GM18858 (cell line): Measurements from ENCODE around the gene RETREG2.
A peak's percentile ranks its signal among the peaks of the same experiment; 100 is the strongest.

ENCODE experiments used
- ATAC-seq: cut with Tn5 transposase; IDR thresholded peaks from one replicate; pipeline ENCODE4 v1.9.1; 2021; ENCODE audit not compliant: unreplicated experiment

Gene RETREG2

DNA sequence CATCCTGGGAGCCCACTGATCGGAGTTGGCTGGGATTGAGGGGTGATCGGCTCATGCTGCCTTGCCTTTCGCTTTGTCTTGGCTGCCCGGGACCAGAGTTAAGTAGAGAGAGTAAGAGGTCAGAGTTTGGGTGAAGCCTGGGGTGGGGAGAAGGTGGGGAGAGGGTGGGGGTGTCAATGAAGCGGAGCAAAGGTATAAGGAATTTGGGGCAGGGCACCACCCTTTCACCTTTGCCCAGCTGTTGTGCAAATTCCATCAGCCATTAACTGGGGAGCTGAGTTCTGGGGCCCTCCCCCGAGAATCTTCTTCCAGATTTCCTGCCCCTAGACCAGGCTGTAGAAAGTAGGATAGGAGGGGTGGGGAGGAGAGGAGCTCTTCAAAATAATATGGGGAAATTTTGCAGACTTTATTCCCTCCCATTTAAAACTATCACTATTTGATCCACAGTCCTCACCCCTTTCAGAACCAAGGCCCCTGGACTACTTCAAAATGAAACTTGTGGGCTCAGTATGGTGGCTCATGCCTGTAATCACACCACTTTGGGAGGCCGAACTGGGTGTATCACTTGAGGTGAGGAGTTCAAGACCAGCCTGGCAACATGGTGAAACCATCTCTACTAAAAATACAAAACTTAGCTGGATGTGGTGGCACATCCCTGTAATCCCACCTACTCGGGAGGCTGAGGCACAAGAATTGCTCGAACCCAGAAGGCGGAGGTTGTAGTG is 8.0 kb upstream of the RETREG2 start, which contains the start of gene SLC23A3:
Gene SLC23A3 (minus strand): TSS at position 100 of the 725 bp plus-strand sequence. CDS start 45 bp downstream, at position 55.
- ATAC-seq, result no peak

DNA sequence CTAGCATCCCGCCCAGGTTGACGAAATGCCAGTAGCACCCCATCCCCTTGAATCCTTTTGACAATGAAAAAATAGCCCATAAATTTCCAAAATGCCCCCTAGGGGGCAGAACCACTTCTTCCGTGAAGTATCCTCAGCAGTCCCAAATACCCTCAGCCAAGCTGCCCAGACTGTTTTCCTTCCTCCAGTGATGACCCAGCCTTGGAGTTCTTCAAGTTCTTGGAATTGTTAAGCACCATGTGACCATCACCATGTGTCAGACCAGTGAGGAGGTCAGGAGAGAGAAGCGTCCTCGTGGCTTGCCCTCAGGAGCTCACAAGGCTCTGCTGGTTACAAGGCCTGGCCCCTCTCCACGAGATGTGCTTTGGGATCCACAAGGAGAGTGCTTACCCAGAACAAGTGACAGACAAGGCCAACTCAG is 6.8 kb upstream of the RETREG2 start:
- no peak for ATAC-seq

DNA sequence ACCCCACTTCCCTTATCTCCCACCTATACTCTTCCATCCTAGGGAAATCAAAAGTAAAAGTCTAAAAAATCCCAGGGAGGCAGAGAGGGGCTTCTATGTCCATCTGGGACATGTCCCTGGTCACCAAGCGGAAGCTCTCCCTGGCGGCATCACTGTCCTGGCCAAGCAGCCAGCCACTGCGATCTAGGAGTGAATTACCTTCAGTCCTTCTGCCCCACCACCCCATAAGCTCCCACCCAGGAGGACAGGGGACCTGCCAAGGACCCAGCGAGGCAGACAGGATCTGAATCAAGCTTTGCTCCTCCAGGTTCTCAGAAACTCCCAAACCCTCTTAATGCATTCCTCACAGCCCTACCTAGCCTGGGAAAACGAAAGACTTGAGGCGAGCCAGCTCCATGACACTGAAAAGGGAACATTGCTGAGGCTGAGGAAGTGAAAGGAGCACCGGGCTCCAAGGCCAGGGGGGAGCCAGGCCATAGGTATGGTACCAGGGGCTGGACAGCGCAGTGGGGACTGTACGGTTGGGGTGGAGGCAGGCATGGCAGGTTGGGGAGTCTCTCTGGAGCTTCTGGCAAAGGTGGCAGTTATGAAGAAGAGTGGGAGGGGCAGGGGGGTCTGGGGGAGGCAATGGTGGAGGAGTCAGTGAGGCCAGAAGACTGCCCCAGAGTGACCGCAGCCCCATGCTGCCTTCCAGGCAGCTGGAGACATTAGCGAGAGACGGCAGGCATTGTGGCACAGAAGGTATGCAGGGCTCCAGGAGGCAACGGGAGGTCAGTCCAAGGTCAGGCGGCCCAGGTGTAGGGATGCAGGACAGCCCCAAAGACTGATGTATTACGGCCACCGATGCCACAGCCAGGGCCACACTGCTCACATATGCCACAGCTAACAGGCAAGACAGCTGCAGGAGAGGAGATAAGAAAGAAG is 5.6 kb upstream of the RETREG2 start:
- no peak for ATAC-seq

DNA sequence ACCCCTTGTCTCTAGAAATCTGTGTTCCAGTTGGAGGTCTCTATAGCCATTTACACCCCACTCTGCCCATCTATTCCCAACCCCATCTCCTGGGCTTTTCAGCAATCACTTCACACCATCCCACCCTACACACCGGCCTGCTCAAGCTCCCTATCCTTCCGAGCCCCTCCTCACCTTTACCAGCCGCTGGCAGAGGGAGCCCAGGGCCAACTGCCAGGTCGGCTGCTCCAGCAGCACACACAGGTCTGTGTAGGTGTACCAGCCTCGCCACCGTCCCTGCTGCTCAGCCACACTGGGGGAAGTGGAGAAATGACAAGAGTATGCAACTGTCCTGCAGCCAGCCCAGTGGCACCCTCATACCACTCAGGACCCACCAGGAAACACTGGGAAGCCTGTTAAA is 4.9 kb upstream of the RETREG2 start:
- ATAC-seq, result no peak

DNA sequence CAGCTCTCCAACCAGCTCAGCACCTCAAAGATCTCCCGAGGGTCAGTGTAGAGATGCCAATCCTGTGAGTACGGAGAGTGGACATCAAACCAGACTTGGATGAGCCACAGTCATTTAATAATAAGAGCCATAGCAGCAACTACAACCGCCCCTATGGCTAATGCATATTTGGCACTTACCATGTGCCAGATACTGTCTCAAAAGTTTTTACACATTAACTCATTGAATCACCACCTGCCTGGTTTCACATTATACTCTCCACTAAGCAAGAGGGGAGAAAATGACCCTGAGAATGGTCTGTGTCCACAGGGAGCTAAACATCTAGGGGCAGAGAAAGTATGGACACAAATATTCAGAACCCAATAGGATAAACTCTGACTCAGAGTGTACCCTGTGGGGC is 3.9 kb upstream of the RETREG2 start:
- ATAC-seq, result no peak

DNA sequence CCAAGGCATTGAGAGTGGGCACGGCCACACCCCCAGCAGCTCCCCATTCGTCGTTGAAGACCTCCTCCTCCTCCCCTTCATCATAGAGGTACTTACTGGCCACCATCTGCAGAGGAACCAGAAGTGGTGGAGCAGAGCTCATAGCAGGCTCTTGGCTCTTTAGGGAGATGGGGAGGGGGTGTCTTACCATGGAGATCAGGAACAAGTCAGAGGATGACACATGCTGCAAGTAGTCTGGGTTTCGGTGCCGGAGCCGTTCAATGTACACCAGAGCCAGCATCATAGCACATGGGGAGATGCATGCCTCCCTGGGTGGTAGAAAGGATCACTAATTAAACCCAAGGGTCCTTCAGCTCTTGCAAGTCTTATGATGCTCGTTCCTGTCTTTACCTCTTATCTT is 3.3 kb upstream of the RETREG2 start:
- no peak for ATAC-seq

GRCh38 chr2:219175486-219175885 is 2.6 kb upstream of the RETREG2 start:
- ATAC-seq, result no peak

- ATAC-seq, result peak; percentile 10
Observed at GRCh38 chr2:219175928-219176817, 1.9 kb upstream of the RETREG2 start.

DNA sequence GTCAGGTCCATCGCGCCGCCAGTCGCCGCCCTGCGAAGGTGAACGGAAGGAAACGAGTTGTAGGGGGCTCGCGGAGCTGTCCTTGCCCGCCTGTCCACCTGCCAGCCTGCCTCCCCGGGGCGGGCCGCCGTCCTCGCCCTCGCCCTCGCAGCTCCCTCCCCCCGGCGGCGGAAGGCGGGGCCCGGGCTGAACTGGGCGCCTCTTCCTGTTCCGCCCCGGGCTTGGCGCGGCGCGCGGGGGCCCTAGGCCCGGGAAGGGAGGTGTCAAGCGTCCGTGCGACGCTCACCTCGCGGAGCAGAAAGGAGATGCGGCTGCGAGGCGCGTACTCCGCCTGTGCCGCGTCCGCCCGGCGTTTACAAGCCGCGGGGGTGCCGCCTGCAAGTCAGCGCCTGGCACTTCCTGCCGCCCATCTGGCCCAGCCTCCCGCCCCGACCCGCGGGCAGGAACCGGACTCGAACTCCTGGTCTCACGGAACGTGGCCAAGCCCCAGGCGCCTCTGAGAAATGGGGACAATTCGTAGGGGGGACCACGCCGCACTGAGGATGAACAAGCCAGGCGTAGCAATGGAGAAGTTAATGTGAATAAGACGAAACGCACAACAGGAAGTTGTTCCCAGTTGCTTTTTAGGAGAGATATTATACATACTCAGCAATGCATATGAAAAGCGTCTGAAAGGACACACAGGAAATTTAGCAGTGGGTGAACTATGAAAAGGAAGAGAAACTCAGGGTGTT is 1.1 kb upstream of the RETREG2 start, which contains the start of gene CNPPD1:
Gene CNPPD1 (minus strand): TSS at position 108 of the 734 bp plus-strand sequence. CDS start 97 bp downstream, at position 11.
- ATAC-seq, result peak; percentile 47

DNA sequence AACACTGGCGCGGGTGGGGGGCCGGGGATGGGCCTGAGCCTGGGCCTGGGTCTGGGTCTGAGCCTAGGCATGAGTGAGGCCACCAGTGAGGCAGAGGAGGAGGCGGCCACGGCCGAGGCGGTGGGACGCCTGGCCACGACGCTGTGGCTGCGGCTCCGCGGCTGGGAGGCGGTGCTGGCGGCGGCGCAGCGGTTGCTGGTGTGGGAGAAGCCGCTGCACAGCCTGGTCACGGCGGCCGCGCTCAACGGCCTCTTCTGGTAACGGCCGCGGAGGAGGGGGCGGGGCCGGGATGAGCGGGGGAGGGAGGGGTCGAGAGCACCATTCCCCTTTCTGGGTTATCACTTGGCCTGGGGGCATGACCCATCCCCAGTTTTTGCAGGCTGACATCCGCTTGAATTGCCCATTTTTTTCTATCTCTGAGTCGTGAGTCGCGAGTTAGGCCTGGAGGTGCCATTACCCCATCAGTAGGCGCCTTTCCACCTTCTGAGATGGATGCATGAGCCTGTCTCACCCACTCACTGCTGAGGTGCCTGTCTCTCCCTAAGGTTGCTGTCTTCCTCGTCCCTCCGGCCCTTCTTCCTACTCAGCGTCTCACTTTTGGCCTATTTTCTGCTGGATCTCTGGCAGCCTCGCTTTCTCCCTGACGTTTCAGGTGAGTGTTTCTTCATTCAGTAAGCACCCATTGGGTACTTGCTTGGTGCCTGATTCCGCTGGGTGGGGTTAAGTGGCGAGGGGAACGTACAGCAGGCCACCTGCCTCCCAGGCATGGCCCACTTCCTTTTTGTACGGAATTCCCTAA is 501 bp downstream of the RETREG2 start:
- ATAC-seq, result peak; percentile 9

DNA sequence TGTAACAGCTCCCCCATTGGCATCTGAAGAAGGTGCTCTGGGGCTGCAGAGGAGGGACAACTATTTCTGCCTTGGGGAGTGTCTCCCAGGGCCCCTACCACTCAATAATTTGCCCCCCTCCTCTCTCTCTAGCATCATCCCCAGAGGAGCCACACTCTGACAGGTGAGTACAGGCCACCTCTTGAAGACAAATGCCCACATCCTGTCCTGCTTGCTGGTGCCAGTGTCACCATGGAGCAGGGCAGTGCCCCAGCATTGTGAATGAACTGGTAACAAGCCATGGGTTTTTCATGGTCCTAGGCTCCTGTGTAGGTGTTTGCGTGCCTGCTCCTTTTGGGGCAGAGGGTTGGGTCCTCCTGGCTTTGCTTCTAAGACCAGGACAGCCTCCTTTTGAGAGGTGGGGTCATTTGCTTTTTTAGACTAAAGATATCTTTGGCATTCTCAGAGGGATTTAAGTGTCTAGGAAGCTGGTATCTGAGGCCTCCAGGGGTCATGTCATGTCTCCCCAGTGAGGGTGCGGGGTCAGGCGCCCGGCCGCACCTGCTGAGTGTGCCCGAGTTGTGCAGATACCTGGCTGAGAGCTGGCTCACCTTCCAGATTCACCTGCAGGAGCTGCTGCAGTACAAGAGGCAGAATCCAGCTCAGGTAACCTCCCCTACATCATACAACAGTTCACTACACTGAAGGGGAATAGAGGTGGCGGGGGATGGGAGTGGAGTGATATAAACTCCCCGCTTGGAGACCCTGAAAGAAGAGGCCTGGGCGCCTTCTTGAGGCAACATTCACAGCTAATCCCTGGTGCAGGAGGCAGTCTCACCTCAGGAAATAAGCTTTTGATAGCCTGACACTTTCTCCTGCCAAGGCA is 1.8 kb downstream of the RETREG2 start:
- no peak for ATAC-seq

- ATAC-seq, result no peak
Observed at GRCh38 chr2:219180961-219181360, 2.9 kb downstream of the RETREG2 start.

DNA sequence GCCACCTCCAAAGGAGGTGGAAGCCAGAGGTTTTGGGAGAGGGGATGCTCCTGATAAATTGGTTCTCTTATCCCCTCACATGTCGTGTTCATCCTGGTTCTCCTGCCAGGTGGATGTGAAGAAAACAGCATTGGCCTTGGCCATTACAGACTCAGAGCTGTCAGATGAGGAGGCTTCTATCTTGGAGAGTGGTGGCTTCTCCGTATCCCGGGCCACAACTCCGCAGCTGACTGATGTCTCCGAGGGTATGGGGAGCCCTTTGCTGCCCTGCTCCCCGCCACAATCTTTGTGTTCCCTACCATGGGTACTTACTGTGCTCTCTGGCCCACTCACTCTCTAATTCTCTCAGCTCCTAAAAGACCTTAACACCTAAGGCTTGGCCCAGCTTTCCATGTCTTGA is 3.5 kb downstream of the RETREG2 start:
- no peak for ATAC-seq

DNA sequence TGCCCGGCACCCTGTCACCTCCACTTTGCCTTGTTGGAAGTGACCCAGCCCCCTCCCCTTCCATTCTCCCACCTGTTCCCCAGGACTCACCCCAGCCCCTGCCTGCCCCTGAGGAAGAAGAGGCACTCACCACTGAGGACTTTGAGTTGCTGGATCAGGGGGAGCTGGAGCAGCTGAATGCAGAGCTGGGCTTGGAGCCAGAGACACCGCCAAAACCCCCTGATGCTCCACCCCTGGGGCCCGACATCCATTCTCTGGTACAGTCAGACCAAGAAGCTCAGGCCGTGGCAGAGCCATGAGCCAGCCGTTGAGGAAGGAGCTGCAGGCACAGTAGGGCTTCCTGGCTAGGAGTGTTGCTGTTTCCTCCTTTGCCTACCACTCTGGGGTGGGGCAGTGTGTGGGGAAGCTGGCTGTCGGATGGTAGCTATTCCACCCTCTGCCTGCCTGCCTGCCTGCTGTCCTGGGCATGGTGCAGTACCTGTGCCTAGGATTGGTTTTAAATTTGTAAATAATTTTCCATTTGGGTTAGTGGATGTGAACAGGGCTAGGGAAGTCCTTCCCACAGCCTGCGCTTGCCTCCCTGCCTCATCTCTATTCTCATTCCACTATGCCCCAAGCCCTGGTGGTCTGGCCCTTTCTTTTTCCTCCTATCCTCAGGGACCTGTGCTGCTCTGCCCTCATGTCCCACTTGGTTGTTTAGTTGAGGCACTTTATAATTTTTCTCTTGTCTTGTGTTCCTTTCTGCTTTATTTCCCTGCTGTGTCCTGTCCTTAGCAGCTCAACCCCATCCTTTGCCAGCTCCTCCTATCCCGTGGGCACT is 4.5 kb downstream of the RETREG2 start:
- ATAC-seq, result no peak

GRCh38 chr2:219183151-219183772 is 5.2 kb downstream of the RETREG2 start:
- ATAC-seq, result no peak

DNA sequence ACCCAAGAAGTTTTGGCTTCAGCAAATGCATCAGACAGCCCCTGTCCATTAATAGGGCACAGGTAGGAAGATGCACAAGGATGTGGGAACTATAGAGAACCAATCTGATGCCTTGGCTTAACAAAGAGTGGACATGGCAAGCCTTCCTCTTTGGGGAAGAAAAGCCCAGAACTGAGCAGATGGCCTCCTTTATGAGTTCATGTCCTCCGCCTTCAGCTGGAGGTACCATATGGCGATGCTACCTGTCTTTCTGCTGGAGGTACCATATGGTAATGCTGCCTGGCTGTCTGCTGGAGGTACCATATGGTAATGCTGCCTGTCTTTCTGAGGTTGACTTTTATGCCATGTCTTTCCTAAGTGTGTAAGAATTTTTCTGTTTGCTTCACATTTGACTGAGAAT is 6.0 kb downstream of the RETREG2 start:
- no peak for ATAC-seq
